ENCODE results near the gene TPRG1L.

Gene TPRG1L

DNA sequence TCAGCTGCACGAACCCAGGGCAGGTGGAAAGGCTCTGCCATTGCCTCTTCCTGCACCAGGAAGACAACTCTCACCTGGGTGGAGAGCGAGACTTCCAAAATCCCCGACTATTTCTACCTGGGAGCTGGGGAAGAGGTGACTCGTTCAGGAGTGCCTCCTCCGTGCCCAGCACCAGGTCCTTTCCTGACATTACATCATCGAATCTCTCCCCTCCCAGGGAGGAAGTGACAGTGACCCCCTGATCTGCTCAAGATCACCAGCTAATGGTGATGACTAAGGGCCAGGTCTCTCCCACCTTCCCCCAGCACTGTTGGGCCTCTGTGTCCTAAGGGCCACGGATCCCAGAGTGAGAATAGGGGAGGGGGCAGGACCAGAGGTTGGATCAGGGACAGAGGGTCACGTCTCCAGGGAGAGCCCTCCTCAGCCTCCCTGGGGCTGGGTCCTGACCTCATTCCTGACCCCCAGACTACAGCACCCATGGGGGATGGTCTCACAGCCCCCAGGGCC lies 20.3 kb upstream of the TPRG1L start:
- Histone ChIP-seq H3K9ac (ENCODE audit: low read length) (no peak overlapping the region), H3K36me3 (replicated peaks; ENCODE audit: low read depth, low read length) (no peaks in the 10 kb centered on the region), H3K27ac (ENCODE audit: low read length) (no peak overlapping the region), H3K4me2 (ENCODE audit: low read length) (no peak overlapping the region), H3K79me2 (ENCODE audit: low read length) (no peaks in the 10 kb centered on the region), H3K9me3 (ENCODE audit: insufficient read depth, low read length) (no peaks in the 10 kb centered on the region), H3K4me3 (ENCODE audit: low read length) (no peak overlapping the region), H2AFZ (ENCODE audit: low read depth, low read length) (no peak overlapping the region), H3K4me1 (ENCODE audit: low read length) (no peaks in the 10 kb centered on the region), H3K27me3 (ENCODE audit: low read depth, low read length) (no peaks in the 10 kb centered on the region), H4K20me1 (ENCODE audit: insufficient read depth, low read length) (no peaks in the 10 kb centered on the region)
- TF ChIP-seq EZH2phosphoT487 (IDR thresholded peaks at IDR 0.05; ENCODE audit: low read depth) = no peak
- TF ChIP-seq, protein P1, sequence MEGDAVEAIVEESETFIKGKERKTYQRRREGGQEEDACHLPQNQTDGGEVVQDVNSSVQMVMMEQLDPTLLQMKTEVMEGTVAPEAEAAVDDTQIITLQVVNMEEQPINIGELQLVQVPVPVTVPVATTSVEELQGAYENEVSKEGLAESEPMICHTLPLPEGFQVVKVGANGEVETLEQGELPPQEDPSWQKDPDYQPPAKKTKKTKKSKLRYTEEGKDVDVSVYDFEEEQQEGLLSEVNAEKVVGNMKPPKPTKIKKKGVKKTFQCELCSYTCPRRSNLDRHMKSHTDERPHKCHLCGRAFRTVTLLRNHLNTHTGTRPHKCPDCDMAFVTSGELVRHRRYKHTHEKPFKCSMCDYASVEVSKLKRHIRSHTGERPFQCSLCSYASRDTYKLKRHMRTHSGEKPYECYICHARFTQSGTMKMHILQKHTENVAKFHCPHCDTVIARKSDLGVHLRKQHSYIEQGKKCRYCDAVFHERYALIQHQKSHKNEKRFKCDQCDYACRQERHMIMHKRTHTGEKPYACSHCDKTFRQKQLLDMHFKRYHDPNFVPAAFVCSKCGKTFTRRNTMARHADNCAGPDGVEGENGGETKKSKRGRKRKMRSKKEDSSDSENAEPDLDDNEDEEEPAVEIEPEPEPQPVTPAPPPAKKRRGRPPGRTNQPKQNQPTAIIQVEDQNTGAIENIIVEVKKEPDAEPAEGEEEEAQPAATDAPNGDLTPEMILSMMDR (IDR thresholded peaks at IDR 0.05; ENCODE audit: low read depth, low read length) = no peak

- no peaks in the 10 kb centered on the region for H4K20me1 ChIP-seq (ENCODE audit: insufficient read depth, low read length)
- TF ChIP-seq, protein P1 (IDR thresholded peaks at IDR 0.05; ENCODE audit: low read depth, low read length) = no peak
- no peak for TF ChIP-seq EZH2phosphoT487 (IDR thresholded peaks at IDR 0.05; ENCODE audit: low read depth)
- no peaks in the 10 kb centered on the region for H3K4me1 ChIP-seq (ENCODE audit: low read length)
- H2AFZ ChIP-seq (ENCODE audit: low read depth, low read length) = no peak overlapping the region
- no peaks in the 10 kb centered on the region for H3K27me3 ChIP-seq (ENCODE audit: low read depth, low read length)
- no peaks in the 10 kb centered on the region for H3K9me3 ChIP-seq (ENCODE audit: insufficient read depth, low read length)
- no peak overlapping the region for H3K27ac ChIP-seq (ENCODE audit: low read length)
- no peaks in the 10 kb centered on the region for H3K36me3 ChIP-seq (replicated peaks; ENCODE audit: low read depth, low read length)
- H3K4me2 ChIP-seq (ENCODE audit: low read length) = no peak overlapping the region
- H3K4me3 ChIP-seq (ENCODE audit: low read length) = no peak overlapping the region
- H3K9ac ChIP-seq (ENCODE audit: low read length) = no peak overlapping the region
- no peaks in the 10 kb centered on the region for H3K79me2 ChIP-seq (ENCODE audit: low read length)
Observed at GRCh38 chr1:3604997-3605823, 19.6 kb upstream of the TPRG1L start.

- Histone ChIP-seq H3K27ac (ENCODE audit: low read length) (no peak overlapping the region), H4K20me1 (ENCODE audit: insufficient read depth, low read length) (no peaks in the 10 kb centered on the region), H3K27me3 (ENCODE audit: low read depth, low read length) (no peaks in the 10 kb centered on the region), H3K4me3 (ENCODE audit: low read length) (no peak overlapping the region), H2AFZ (ENCODE audit: low read depth, low read length) (no peak overlapping the region), H3K79me2 (ENCODE audit: low read length) (no peaks in the 10 kb centered on the region), H3K9me3 (ENCODE audit: insufficient read depth, low read length) (no peaks in the 10 kb centered on the region), H3K4me1 (ENCODE audit: low read length) (no peaks in the 10 kb centered on the region), H3K4me2 (ENCODE audit: low read length) (no peak overlapping the region), H3K9ac (ENCODE audit: low read length) (no peak overlapping the region), H3K36me3 (replicated peaks; ENCODE audit: low read depth, low read length) (no peaks in the 10 kb centered on the region)
- TF ChIP-seq, protein P1 (IDR thresholded peaks at IDR 0.05; ENCODE audit: low read depth, low read length) = no peak
- TF ChIP-seq EZH2phosphoT487 (IDR thresholded peaks at IDR 0.05; ENCODE audit: low read depth) = no peak
Observed at GRCh38 chr1:3606779-3607702, 17.8 kb upstream of the TPRG1L start.

GRCh38 chr1:3607703-3608065 lies 17.1 kb upstream of the TPRG1L start:
- Histone ChIP-seq H3K79me2 (ENCODE audit: low read length) (no peaks in the 10 kb centered on the region), H3K36me3 (replicated peaks; ENCODE audit: low read depth, low read length) (no peaks in the 10 kb centered on the region), H3K27ac (ENCODE audit: low read length) (no peak overlapping the region), H3K4me2 (ENCODE audit: low read length) (no peak overlapping the region), H4K20me1 (ENCODE audit: insufficient read depth, low read length) (no peaks in the 10 kb centered on the region), H2AFZ (ENCODE audit: low read depth, low read length) (no peak overlapping the region), H3K9me3 (ENCODE audit: insufficient read depth, low read length) (no peaks in the 10 kb centered on the region), H3K27me3 (ENCODE audit: low read depth, low read length) (no peaks in the 10 kb centered on the region), H3K9ac (ENCODE audit: low read length) (no peak overlapping the region), H3K4me1 (ENCODE audit: low read length) (no peaks in the 10 kb centered on the region), H3K4me3 (ENCODE audit: low read length) (no peak overlapping the region)
- TF ChIP-seq EZH2phosphoT487 (IDR thresholded peaks at IDR 0.05; ENCODE audit: low read depth) = no peak
- TF ChIP-seq, protein P1 (IDR thresholded peaks at IDR 0.05; ENCODE audit: low read depth, low read length) = no peak

All from OCI-LY3 (cell line).